HCT116 (cell line): Measurements from ENCODE around the gene RBMS1.

Source experiments
- EGR1 ChIP-seq: IDR thresholded peaks from 2 replicates; pipeline ENCODE4 v1.6.1; 2012; ENCODE audit warnings: low read depth
- EZH2 ChIP-seq: fragments of 200-600 bp; sonication (generic); IDR thresholded peaks from 2 replicates; pipeline ENCODE4 v1.6.1; 2017; ENCODE audit warnings: antibody characterized with exemption, mixed run types
- EZH2phosphoT487 ChIP-seq: fragments of 200-600 bp; IDR thresholded peaks from 2 replicates; pipeline ENCODE4 v1.6.1; 2018; ENCODE audit warnings: antibody characterized with exemption, borderline replicate concordance
- JUND ChIP-seq: IDR thresholded peaks from 2 replicates; pipeline ENCODE4 v1.6.1; 2012
- POLR2A ChIP-seq: IDR thresholded peaks from 2 replicates; pipeline ENCODE4 v1.7.0; 2011; ENCODE audit warnings: borderline replicate concordance; ENCODE audit not compliant: insufficient read depth, insufficient read length; ENCODE audit errors: extremely low read depth
- POLR2AphosphoS5 ChIP-seq: IDR thresholded peaks from 2 replicates; pipeline ENCODE4 v1.6.1; 2011; ENCODE audit warnings: mild to moderate bottlenecking, low read depth, low read length, moderate library complexity
- SIN3A ChIP-seq: IDR thresholded peaks from 2 replicates; pipeline ENCODE4 v1.6.1; 2012; ENCODE audit warnings: low read depth
- SP1 ChIP-seq: IDR thresholded peaks from 2 replicates; pipeline ENCODE4 v1.6.1; 2012; ENCODE audit warnings: low read depth
- ZNF274 ChIP-seq: fragments of 200-500 bp; sonication (Bioruptor generic); IDR thresholded peaks from 2 replicates; pipeline ENCODE4 v1.6.1; 2014; ENCODE audit warnings: mild to moderate bottlenecking, low read depth, low read length, inconsistent platforms
- TF ChIP-seq, protein P1 (sequence below), 3 experiments: fragments of 200-600 bp in 1 of 3; sonication (generic) in 1 of 3; IDR thresholded peaks in 2 of 3; conservative IDR thresholded peaks in 1 of 3; 2 replicates each; pipeline ENCODE4 v1.5.1; 2012 to 2017; ENCODE audit warnings: low read depth in 2 of 3, low read length in 2 of 3, antibody characterized with exemption in 1 of 3, borderline replicate concordance in 1 of 3, control low read depth in 1 of 3, mild to moderate bottlenecking in 1 of 3, mixed read lengths in 1 of 3, mixed run types in 1 of 3, moderate library complexity in 1 of 3; ENCODE audit not compliant: insufficient read depth in 1 of 3
- TF ChIP-seq, protein P2 (sequence below): IDR thresholded peaks from 2 replicates; pipeline ENCODE4 v1.6.1; 2012
- TF ChIP-seq, protein P3 (sequence below): IDR thresholded peaks from 2 replicates; pipeline ENCODE4 v1.6.1; 2012

DNA sequence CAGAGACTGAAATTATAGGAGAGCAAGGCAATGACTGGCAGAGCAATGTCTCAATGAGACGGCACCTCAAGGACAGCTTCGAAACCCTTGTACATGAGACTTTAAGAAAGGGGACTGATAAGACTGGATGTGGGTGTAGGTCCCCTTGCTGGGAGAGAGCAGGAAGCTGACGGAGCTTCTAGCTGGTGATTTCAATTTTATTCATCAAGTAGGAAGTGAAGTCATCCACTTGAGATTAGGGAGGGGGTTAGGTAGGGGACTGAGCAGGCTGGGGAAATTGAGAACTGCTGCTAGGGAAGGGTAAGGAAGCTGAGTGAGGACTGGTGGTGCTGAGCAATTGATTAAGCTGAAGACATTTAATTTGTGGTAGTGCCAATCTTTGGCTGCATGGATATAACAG is 194.1 kb downstream of the RBMS1 start:
- TF ChIP-seq JUND (no peak), POLR2A (no peak), SIN3A (no peak), POLR2AphosphoS5 (no peak), SP1 (no peak), EZH2 (no peak), ZNF274 (no peak), EZH2phosphoT487 (no peak), EGR1 (no peak)
- TF ChIP-seq, protein P1, sequence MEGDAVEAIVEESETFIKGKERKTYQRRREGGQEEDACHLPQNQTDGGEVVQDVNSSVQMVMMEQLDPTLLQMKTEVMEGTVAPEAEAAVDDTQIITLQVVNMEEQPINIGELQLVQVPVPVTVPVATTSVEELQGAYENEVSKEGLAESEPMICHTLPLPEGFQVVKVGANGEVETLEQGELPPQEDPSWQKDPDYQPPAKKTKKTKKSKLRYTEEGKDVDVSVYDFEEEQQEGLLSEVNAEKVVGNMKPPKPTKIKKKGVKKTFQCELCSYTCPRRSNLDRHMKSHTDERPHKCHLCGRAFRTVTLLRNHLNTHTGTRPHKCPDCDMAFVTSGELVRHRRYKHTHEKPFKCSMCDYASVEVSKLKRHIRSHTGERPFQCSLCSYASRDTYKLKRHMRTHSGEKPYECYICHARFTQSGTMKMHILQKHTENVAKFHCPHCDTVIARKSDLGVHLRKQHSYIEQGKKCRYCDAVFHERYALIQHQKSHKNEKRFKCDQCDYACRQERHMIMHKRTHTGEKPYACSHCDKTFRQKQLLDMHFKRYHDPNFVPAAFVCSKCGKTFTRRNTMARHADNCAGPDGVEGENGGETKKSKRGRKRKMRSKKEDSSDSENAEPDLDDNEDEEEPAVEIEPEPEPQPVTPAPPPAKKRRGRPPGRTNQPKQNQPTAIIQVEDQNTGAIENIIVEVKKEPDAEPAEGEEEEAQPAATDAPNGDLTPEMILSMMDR (IDR thresholded peaks at IDR 0.05 in 2 of 3, conservative IDR thresholded peaks at IDR 0.05 in 1 of 3; ENCODE audit: borderline replicate concordance in 1 of 3, insufficient read depth in 1 of 3, low read depth in 2 of 3, low read length in 2 of 3): no peak
- TF ChIP-seq, protein P2, sequence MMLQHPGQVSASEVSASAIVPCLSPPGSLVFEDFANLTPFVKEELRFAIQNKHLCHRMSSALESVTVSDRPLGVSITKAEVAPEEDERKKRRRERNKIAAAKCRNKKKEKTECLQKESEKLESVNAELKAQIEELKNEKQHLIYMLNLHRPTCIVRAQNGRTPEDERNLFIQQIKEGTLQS: no peak
- TF ChIP-seq, protein P3, sequence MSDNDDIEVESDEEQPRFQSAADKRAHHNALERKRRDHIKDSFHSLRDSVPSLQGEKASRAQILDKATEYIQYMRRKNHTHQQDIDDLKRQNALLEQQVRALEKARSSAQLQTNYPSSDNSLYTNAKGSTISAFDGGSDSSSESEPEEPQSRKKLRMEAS: no peak
